GM12875 (cell line): ENCODE results near the gene PPP1R16B.

ENCODE experiments used
- H3K4me3 ChIP-seq: one replicate; pipeline ENCODE4 v1.5.1; 2011; ENCODE audit warnings: low read depth, low read length, control low read depth
- CTCF ChIP-seq: IDR thresholded peaks from 2 replicates; pipeline ENCODE4 v1.5.1; 2011; ENCODE audit warnings: low read depth, mild to moderate bottlenecking, control low read depth, inconsistent platforms, low read length, moderate library complexity, borderline replicate concordance; ENCODE audit not compliant: insufficient read depth

The PPP1R16B gene

GRCh38 chr20:38862226-38862625, 56.7 kb downstream of the PPP1R16B start:
- H3K4me3 ChIP-seq: no peak overlapping the region
- no peak for TF ChIP-seq CTCF

GRCh38 chr20:38863024-38863851, 57.7 kb downstream of the PPP1R16B start:
- TF ChIP-seq CTCF: no peak
- H3K4me3 ChIP-seq: no peak overlapping the region

GRCh38 chr20:38864662-38865061, 59.2 kb downstream of the PPP1R16B start:
- H3K4me3 ChIP-seq: no peak overlapping the region
- TF ChIP-seq CTCF: no peak

- H3K4me3 ChIP-seq: no peak overlapping the region
Observed at GRCh38 chr20:38866265-38867061, 61.0 kb downstream of the PPP1R16B start.

GRCh38 chr20:38867062-38867359, 61.5 kb downstream of the PPP1R16B start:
- H3K4me3 ChIP-seq: no peak overlapping the region
- no peak for TF ChIP-seq CTCF

More at GRCh38 chr20:38866265-38867061, 61.0 kb downstream of the PPP1R16B start:
- TF ChIP-seq CTCF: no peak

DNA sequence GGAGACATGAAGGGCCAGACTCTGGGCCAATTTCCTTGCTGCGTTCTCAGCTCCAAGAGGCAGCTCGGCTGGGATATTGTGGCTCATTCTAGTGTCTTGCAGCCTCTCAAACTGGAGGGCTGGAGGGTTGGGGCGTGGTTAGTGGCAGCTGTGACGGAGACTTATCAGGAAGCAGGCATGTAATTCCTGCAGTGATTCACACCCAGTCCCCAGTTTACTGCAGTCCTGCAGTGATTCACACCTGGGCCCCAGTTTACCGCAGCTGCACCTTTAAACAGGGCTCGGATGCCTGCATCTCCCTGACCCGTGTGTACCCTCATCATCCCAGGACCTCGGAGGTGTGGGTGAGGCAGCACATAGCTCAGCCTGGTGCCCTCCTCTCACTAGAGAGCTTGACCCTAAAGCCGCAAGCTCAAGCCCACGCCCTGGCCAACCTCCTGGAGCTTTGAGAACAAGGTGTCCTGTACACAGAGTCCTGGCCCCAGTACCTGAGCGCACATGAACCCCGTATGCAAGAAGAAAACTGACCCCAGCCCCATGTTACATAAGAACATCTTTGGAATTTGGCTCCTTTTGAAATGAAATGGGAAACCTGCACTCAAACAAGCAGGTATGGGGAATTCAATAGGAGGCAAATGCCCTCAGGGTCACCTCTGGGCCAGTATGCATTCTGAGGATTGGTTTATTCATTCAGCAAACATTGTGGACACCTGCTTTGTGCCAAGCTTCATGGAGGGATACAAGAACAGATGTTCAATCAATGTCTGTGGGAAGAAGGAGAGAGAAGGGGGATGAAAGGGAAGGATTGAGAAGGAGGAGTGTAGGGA, 65.4 kb downstream of the PPP1R16B start:
- H3K4me3 ChIP-seq: no peak overlapping the region
- no peak for TF ChIP-seq CTCF
